ENCODE data around the gene TCP11L1.

TCP11L1 gene

DNA sequence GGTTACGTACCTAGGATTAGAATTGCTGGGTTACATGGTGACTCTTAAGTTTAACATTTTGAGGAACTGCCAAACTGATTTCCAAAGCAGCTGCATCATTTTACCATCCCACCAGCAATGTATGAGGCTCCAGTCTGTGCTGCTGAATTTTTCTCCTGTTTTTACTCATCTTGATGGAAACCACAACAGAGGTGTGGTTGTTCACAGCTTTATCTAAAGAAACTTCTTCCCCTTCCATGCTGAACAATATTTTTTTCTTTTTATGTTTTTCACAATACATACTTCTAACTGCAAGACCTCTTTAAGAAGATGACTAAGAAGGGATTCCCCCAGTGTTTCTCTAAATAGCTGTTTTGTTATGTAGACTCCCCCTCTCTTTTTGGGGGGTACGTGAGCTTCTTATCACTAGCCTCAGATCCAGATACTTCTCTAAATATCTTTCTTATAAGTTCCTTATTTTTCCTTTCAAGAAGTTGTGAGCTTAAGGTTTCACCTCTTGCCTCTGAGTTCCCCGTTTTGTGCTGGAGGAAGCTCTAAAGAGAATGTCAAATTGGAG lies 24.0 kb downstream of the TCP11L1 start:
- no peak for ATAC-seq (ENCODE audit: low read depth)
- TF ChIP-seq, protein P1, sequence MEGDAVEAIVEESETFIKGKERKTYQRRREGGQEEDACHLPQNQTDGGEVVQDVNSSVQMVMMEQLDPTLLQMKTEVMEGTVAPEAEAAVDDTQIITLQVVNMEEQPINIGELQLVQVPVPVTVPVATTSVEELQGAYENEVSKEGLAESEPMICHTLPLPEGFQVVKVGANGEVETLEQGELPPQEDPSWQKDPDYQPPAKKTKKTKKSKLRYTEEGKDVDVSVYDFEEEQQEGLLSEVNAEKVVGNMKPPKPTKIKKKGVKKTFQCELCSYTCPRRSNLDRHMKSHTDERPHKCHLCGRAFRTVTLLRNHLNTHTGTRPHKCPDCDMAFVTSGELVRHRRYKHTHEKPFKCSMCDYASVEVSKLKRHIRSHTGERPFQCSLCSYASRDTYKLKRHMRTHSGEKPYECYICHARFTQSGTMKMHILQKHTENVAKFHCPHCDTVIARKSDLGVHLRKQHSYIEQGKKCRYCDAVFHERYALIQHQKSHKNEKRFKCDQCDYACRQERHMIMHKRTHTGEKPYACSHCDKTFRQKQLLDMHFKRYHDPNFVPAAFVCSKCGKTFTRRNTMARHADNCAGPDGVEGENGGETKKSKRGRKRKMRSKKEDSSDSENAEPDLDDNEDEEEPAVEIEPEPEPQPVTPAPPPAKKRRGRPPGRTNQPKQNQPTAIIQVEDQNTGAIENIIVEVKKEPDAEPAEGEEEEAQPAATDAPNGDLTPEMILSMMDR (IDR thresholded peaks at IDR 0.05; ENCODE audit: poor library complexity, severe bottlenecking): no peak
- no peak overlapping the region for H3K4me3 ChIP-seq (ENCODE audit: severe bottlenecking)
- H3K36me3 ChIP-seq (ENCODE audit: low read depth): peaks cover 75% of the 10 kb centered on the region
- DNase-seq (ENCODE audit: low spot score): no peak
- H3K27me3 ChIP-seq (ENCODE audit: insufficient read depth, poor library complexity, severe bottlenecking): no peaks in the 10 kb centered on the region
- no peaks in the 10 kb centered on the region for H3K9me3 ChIP-seq (ENCODE audit: severe bottlenecking)
- H3K27ac ChIP-seq (ENCODE audit: poor library complexity, severe bottlenecking): peak overlapping the region; percentile 87
- H3K4me1 ChIP-seq (ENCODE audit: insufficient read depth, poor library complexity, severe bottlenecking): peaks cover 25% of the 10 kb centered on the region

DNA sequence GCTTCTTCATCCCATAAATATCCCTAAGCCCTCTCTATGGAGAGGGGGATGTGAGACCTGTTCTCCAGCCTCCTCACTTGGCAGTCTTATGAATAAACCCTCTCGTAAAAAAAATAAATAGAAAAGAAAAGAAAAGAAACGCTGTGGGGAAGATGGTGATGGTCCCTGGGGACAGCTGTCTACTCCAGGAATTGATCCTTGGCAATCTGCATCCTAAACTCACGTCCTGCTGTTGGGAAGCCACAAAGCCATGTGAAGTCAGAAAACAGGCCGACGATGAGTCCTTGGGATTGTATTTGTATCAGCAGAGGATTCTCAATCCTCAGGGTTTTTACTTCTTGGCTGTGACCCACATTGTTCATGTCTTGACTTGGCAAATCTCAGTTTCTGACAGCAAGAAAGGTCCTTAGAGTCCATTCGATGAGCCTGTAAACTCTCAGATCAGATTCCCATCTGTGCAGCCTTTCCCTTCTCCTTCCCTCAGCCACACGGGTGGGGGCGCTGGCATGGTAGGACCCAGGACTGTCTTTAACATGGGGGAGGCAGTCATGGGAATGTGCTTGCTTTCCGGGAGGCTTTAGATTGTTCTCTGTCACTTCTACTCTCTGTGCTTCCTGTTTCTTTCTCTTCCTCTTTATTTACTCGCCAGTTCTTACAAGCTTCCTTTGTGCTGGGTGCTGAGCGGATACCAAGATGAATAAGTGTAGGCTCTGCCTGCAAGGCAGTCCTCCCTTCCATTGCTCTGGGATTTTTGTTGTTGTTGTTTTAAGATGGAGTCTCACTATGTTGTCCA lies 24.9 kb downstream of the TCP11L1 start:
- DNase-seq (ENCODE audit: low spot score) (no peak), ATAC-seq (ENCODE audit: low read depth) (no peak)
- Histone ChIP-seq H3K27ac (ENCODE audit: poor library complexity, severe bottlenecking) (peak overlapping the region; percentile 87), H3K9me3 (ENCODE audit: severe bottlenecking) (no peaks in the 10 kb centered on the region), H3K4me1 (ENCODE audit: insufficient read depth, poor library complexity, severe bottlenecking) (peaks cover 22% of the 10 kb centered on the region), H3K27me3 (ENCODE audit: insufficient read depth, poor library complexity, severe bottlenecking) (no peaks in the 10 kb centered on the region), H3K4me3 (ENCODE audit: severe bottlenecking) (no peak overlapping the region), H3K36me3 (ENCODE audit: low read depth) (peaks cover 75% of the 10 kb centered on the region)
- TF ChIP-seq, protein P1 (IDR thresholded peaks at IDR 0.05; ENCODE audit: poor library complexity, severe bottlenecking): no peak

DNA sequence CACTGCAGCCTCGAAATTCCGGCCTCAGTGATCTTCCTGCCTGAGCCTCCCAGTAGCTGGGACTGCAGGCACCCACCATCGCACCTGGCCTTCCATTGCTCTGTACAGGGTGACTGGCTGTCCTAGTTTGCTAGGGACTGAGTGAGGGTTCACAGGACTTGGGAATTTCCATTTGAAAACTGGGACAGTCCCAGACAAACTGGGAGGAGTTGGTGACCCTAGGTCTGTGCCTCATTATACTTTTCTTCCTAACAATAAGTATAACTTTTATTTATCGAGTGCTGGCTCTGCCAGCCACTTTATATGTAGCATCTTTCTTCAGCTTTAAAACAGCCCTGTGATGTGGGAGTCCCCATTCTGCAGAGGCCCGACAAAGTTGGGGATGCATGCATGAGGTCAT lies 25.5 kb downstream of the TCP11L1 start:
- Histone ChIP-seq H3K4me1 (ENCODE audit: insufficient read depth, poor library complexity, severe bottlenecking) (peaks cover 20% of the 10 kb centered on the region), H3K27ac (ENCODE audit: poor library complexity, severe bottlenecking) (peak overlapping the region; percentile 87), H3K4me3 (ENCODE audit: severe bottlenecking) (no peak overlapping the region), H3K36me3 (ENCODE audit: low read depth) (peaks cover 75% of the 10 kb centered on the region), H3K9me3 (ENCODE audit: severe bottlenecking) (no peaks in the 10 kb centered on the region), H3K27me3 (ENCODE audit: insufficient read depth, poor library complexity, severe bottlenecking) (no peaks in the 10 kb centered on the region)
- TF ChIP-seq, protein P1 (IDR thresholded peaks at IDR 0.05; ENCODE audit: poor library complexity, severe bottlenecking): no peak
- ATAC-seq (ENCODE audit: low read depth) (no peak), DNase-seq (ENCODE audit: low spot score) (no peak)

DNA sequence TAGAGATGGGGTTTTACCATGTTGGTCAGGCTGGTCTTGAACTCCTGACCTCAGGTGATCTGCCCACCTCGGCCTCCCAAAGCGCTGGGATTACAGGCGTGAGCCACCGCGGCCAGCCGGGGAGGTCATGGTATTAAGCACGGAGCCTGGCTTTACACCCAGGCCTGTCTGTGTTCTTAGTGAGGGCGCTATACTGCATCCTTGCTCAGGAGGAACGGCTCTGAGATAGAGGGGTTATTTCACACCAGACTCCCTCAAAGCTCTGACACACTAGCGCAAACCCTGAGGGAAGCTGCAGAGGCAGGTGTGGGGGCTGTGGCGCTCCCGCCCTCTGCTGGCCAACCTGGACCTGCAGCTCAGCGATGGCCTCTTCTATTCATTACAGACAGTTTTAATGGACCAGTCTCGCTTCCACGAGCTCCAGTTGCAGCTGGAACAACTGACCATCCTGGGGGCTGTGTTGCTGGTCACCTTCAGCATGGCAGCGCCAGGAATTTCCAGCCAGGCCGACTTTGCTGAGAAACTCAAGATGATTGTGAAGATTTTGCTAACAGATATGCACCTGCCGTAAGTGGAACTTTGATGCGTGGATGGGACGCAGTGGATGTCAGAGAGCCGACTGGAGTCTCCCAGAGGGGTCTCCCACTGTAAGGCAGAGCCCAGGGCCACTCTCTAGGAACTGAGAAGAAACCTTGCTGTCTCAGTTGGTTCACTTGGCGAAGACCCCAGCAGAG lies 26.2 kb downstream of the TCP11L1 start:
- Histone ChIP-seq H3K9me3 (ENCODE audit: severe bottlenecking) (no peaks in the 10 kb centered on the region), H3K4me1 (ENCODE audit: insufficient read depth, poor library complexity, severe bottlenecking) (peaks cover 18% of the 10 kb centered on the region), H3K4me3 (ENCODE audit: severe bottlenecking) (no peak overlapping the region), H3K27me3 (ENCODE audit: insufficient read depth, poor library complexity, severe bottlenecking) (no peaks in the 10 kb centered on the region), H3K27ac (ENCODE audit: poor library complexity, severe bottlenecking) (no peak overlapping the region), H3K36me3 (ENCODE audit: low read depth) (peaks cover 79% of the 10 kb centered on the region)
- DNase-seq (ENCODE audit: low spot score): no peak
- TF ChIP-seq, protein P1 (IDR thresholded peaks at IDR 0.05; ENCODE audit: poor library complexity, severe bottlenecking): peak; percentile 95
- ATAC-seq (ENCODE audit: low read depth): peak; percentile 69; the same call in 2 of the 3 replicates

All from RWPE2 (cell line).